HCT116 (cell line): ENCODE measurements around the gene LRRFIP1. TPM values are rescaled to one million over a fixed set of nuclear protein-coding genes. Genes with fewer than 3 reads are reported as not detected.

Experiments
- ATAC-seq: fragments of 200-7000 bp; cut with Tn5 transposase; 2 replicates; pipeline ENCODE4 v1.9.1; 2020; ENCODE audit warnings: mild to moderate bottlenecking, moderate library complexity
- BruUV-seq: library from RNA; stranded (reverse); fragments of 400-500 nt; replicated peaks from 2 replicates; lab custom pipeline; 2021; lab: Mats Ljungman, UMichigan
- CTCF ChIA-PET: fragments of 300-600 bp; sonication (Branson Sonifier 250); formaldehyde crosslinking; loops from one replicate; lab custom pipeline; 2021; ENCODE audit warnings: antibody characterized with exemption; lab: Charles Lee
- POLR2A ChIA-PET: fragments of 300-600, 350-600 bp; sonication (Branson Sonifier 250); formaldehyde crosslinking; loops from one replicate; lab custom pipeline; 2021; ENCODE audit warnings: antibody characterized with exemption; lab: Charles Lee
- RAD21 ChIA-PET, 2 experiments: fragments of 300-600 bp; sonication (Branson Sonifier 250); formaldehyde crosslinking; loops; one replicate each; lab custom pipeline; 2023; ENCODE audit warnings: low total read pairs in 2 of 2; ENCODE audit not compliant: uncharacterized antibody in 2 of 2, unreplicated experiment in 2 of 2, low non-redundant PET in 1 of 2; lab: Charles Lee
- DNase-seq: peaks from one replicate; pipeline ENCODE4 v3.0.0-alpha.2; 2010; ENCODE audit warnings: low read depth, low spot score
- H2AFZ ChIP-seq: fragments of 200-600 bp; shearing (Covaris generic), sonication (generic); 2 replicates; pipeline ENCODE4 v1.6.1; 2017; ENCODE audit warnings: low read depth, mixed run types, mixed read lengths, antibody characterized with exemption, low read length; ENCODE audit not compliant: poor library complexity, severe bottlenecking
- H3K27ac ChIP-seq: 2 replicates; pipeline ENCODE4 v1.5.1; 2012; ENCODE audit warnings: low read depth, low read length
- H3K27me3 ChIP-seq: fragments of 200-600 bp; sonication (generic); 2 replicates; pipeline ENCODE4 v1.6.1; 2016; ENCODE audit warnings: mixed run types, low read length, mixed read lengths; ENCODE audit not compliant: insufficient read depth
- H3K36me3 ChIP-seq, 2 experiments: fragments of 200-500 bp in 1 of 2; fragments of 200-600 bp in 1 of 2; sonication (Bioruptor generic) in 1 of 2; sonication (generic) in 1 of 2; 2 replicates each; pipeline versions ENCODE4 v1.5.1 to v1.6.1; 2014 to 2016; ENCODE audit warnings: low read length in 2 of 2, inconsistent platforms in 1 of 2, mixed read lengths in 1 of 2, mixed run types in 1 of 2; ENCODE audit not compliant: insufficient read depth in 2 of 2, control insufficient read depth in 1 of 2
- H3K4me1 ChIP-seq, 2 experiments: fragments of 200-600 bp in 1 of 2; sonication (generic) in 1 of 2; 2 replicates each; pipeline versions ENCODE4 v1.5.1 to v1.6.1; 2012 to 2017; ENCODE audit warnings: low read length in 2 of 2, inconsistent platforms in 1 of 2, mild to moderate bottlenecking in 1 of 2, mixed read lengths in 1 of 2, mixed run types in 1 of 2, moderate library complexity in 1 of 2; ENCODE audit not compliant: insufficient read depth in 2 of 2, control insufficient read depth in 1 of 2
- H3K4me2 ChIP-seq: fragments of 200-600 bp; sonication (generic); 2 replicates; pipeline ENCODE4 v1.6.1; 2017; ENCODE audit warnings: mixed run types, low read length, mixed read lengths
- H3K4me3 ChIP-seq, 2 experiments: fragments of 200-600 bp in 1 of 2; sonication (generic) in 1 of 2; replicated peaks in 1 of 2; 2 replicates each; pipeline ENCODE4 v1.5.1; 2011 to 2016; ENCODE audit warnings: low read length in 2 of 2, control low read depth in 1 of 2, low read depth in 1 of 2, mild to moderate bottlenecking in 1 of 2, mixed read lengths in 1 of 2, mixed run types in 1 of 2
- H3K79me2 ChIP-seq: fragments of 200-600 bp; sonication (generic); 2 replicates; pipeline ENCODE4 v1.6.1; 2017; ENCODE audit warnings: mild to moderate bottlenecking, mixed run types, low read length, moderate library complexity, mixed read lengths; ENCODE audit not compliant: insufficient read depth
- H3K9ac ChIP-seq: fragments of 200-600 bp; sonication (generic); 2 replicates; pipeline ENCODE4 v1.6.1; 2016; ENCODE audit warnings: low read length, mixed read lengths
- H3K9me2 ChIP-seq: fragments of 200-600 bp; sonication (generic), shearing (Covaris generic); 2 replicates; pipeline ENCODE4 v1.6.1; 2017; ENCODE audit warnings: mixed run types, mild to moderate bottlenecking, moderate library complexity; ENCODE audit not compliant: insufficient read depth
- H3K9me3 ChIP-seq, 2 experiments: fragments of 200-500 bp in 1 of 2; fragments of 200-600 bp in 1 of 2; sonication (Bioruptor generic) in 1 of 2; sonication (generic) in 1 of 2; 2 replicates each; pipeline ENCODE4 v1.6.1; 2014 to 2017; ENCODE audit warnings: low read length in 2 of 2, mixed read lengths in 2 of 2, inconsistent platforms in 1 of 2, low read depth in 1 of 2, mild to moderate bottlenecking in 1 of 2, mixed run types in 1 of 2, moderate library complexity in 1 of 2; ENCODE audit not compliant: control insufficient read depth in 1 of 2, insufficient read depth in 1 of 2
- H4K20me1 ChIP-seq: fragments of 200-600 bp; sonication (generic), shearing (Covaris generic); 2 replicates; pipeline ENCODE4 v1.6.1; 2017; ENCODE audit warnings: mixed run types, mild to moderate bottlenecking, moderate library complexity; ENCODE audit not compliant: insufficient read depth
- ATF3 ChIP-seq: IDR thresholded peaks from 2 replicates; pipeline ENCODE4 v1.6.1; 2012
- CBX3 ChIP-seq: IDR thresholded peaks from 2 replicates; pipeline ENCODE4 v1.6.1; 2012; ENCODE audit warnings: low read depth
- EGR1 ChIP-seq: IDR thresholded peaks from 2 replicates; pipeline ENCODE4 v1.6.1; 2012; ENCODE audit warnings: low read depth
- EZH2 ChIP-seq: fragments of 200-600 bp; sonication (generic); IDR thresholded peaks from 2 replicates; pipeline ENCODE4 v1.6.1; 2017; ENCODE audit warnings: antibody characterized with exemption, mixed run types
- EZH2phosphoT487 ChIP-seq: fragments of 200-600 bp; IDR thresholded peaks from 2 replicates; pipeline ENCODE4 v1.6.1; 2018; ENCODE audit warnings: antibody characterized with exemption, borderline replicate concordance
- FOSL1 ChIP-seq: IDR thresholded peaks from 2 replicates; pipeline ENCODE4 v1.6.1; 2012; ENCODE audit warnings: low read depth
- POLR2A ChIP-seq: IDR thresholded peaks from 2 replicates; pipeline ENCODE4 v1.7.0; 2011; ENCODE audit warnings: borderline replicate concordance; ENCODE audit not compliant: insufficient read depth, insufficient read length; ENCODE audit errors: extremely low read depth
- POLR2AphosphoS5 ChIP-seq: IDR thresholded peaks from 2 replicates; pipeline ENCODE4 v1.6.1; 2011; ENCODE audit warnings: mild to moderate bottlenecking, low read depth, low read length, moderate library complexity
- RAD21 ChIP-seq: IDR thresholded peaks from 2 replicates; pipeline ENCODE4 v1.6.1; 2012; ENCODE audit warnings: low read depth, mild to moderate bottlenecking
- REST ChIP-seq: IDR thresholded peaks from 2 replicates; pipeline ENCODE4 v1.6.1; 2012; ENCODE audit warnings: low read depth
- SIN3A ChIP-seq: IDR thresholded peaks from 2 replicates; pipeline ENCODE4 v1.6.1; 2012; ENCODE audit warnings: low read depth
- SP1 ChIP-seq: IDR thresholded peaks from 2 replicates; pipeline ENCODE4 v1.6.1; 2012; ENCODE audit warnings: low read depth
- TCF7L2 ChIP-seq: IDR thresholded peaks from 2 replicates; pipeline ENCODE4 v1.7.0; 2011; ENCODE audit warnings: borderline replicate concordance, inconsistent platforms; ENCODE audit not compliant: insufficient read depth, insufficient read length; ENCODE audit errors: extremely low read depth
- YY1 ChIP-seq: IDR thresholded peaks from 2 replicates; pipeline ENCODE4 v1.6.1; 2011; ENCODE audit warnings: low read length, low read depth, moderate library complexity, mild to moderate bottlenecking; ENCODE audit not compliant: insufficient replicate concordance; ENCODE audit errors: extremely low read depth
- ZBTB33 ChIP-seq: IDR thresholded peaks from 2 replicates; pipeline ENCODE4 v1.6.1; 2011; ENCODE audit warnings: mild to moderate bottlenecking, low read length, moderate library complexity; ENCODE audit not compliant: insufficient replicate concordance; ENCODE audit errors: extremely low read depth
- ZNF274 ChIP-seq: fragments of 200-500 bp; sonication (Bioruptor generic); IDR thresholded peaks from 2 replicates; pipeline ENCODE4 v1.6.1; 2014; ENCODE audit warnings: mild to moderate bottlenecking, low read depth, low read length, inconsistent platforms
- intact Hi-C: fragments of 100-400 bp; cut with micrococcal nuclease; formaldehyde crosslinking; loops from 2 replicates; pipeline ENCODE4 v1.10.0; 2022
- total RNA-seq: library from RNA; stranded (reverse); gene quantifications from one replicate; pipeline ENCODE4 v1.2.1, GENCODE V29; 2021; ENCODE audit not compliant: unreplicated experiment

Gene LRRFIP1
- total RNA-seq, 1 experiment from 2014 or later = 76.9 TPM

GRCh38 chr2:237628247-237629187, 1.1 kb downstream of the LRRFIP1 start:
- ATAC-seq = no peak
- Histone ChIP-seq H3K79me2 (no peaks in the 10 kb centered on the region), H3K9me2 (no peaks in the 10 kb centered on the region), H2AFZ (no peak overlapping the region), H3K27me3 (no peaks in the 10 kb centered on the region), H3K36me3 (no peaks in the 10 kb centered on the region), H3K4me2 (no peak overlapping the region), H3K9me3 (no peaks in the 10 kb centered on the region), H3K9ac (no peak overlapping the region), H3K4me1 (no peaks in the 10 kb centered on the region), H4K20me1 (no peaks in the 10 kb centered on the region), H3K4me3 (no peak overlapping the region), H3K27ac (no peak overlapping the region)
- ChIA-PET RAD21 (no interaction called here), POLR2A (no interaction called here), CTCF (no interaction called here)
- intact Hi-C loops = no loop called here
- DNase-seq = no peak
- no TSS peak for BruUV-seq
- TF ChIP-seq EZH2 (no peak), REST (no peak), SP1 (no peak), POLR2AphosphoS5 (no peak), SIN3A (no peak), EGR1 (no peak), ZBTB33 (no peak), ATF3 (no peak), POLR2A (no peak), YY1 (no peak), EZH2phosphoT487 (no peak), TCF7L2 (no peak), FOSL1 (no peak), CBX3 (no peak), RAD21 (no peak), ZNF274 (no peak)
